K562 (cell line): Measurements from ENCODE around the gene FBXO22. TPM values are rescaled to one million over a fixed set of nuclear protein-coding genes. Genes with fewer than 3 reads are reported as not detected.
A peak's percentile ranks its signal among the peaks of the same experiment; 100 is the strongest.

ENCODE experiments used
- ATF4 ChIP-seq: fragments of 450-650 bp; formaldehyde crosslinking; IDR thresholded peaks from 2 replicates; pipeline ENCODE4 v1.4.0; 2022; ENCODE audit warnings: mild to moderate bottlenecking, moderate library complexity
- FOXO4 ChIP-seq: fragments of 450-650 bp; formaldehyde crosslinking; IDR thresholded peaks from 2 replicates; pipeline ENCODE4 v1.4.0; 2020; ENCODE audit warnings: mild to moderate bottlenecking, moderate library complexity
- KLF10 ChIP-seq: fragments of 250-450 bp; sonication (Bioruptor Pico); IDR thresholded peaks from 2 replicates; pipeline ENCODE4 v1.6.1; 2021; ENCODE audit warnings: matching md5 sums
- MAFF ChIP-seq: IDR thresholded peaks from 2 replicates; pipeline ENCODE4 v1.6.1; 2012; ENCODE audit warnings: low read length, improper control_type of control experiment
- NR2C1 ChIP-seq, 2 experiments: fragments of 450-650 bp; IDR thresholded peaks; 2 replicates each; pipeline ENCODE4 v1.6.1; 2017; ENCODE audit warnings: mild to moderate bottlenecking in 2 of 2, antibody characterized with exemption in 1 of 2, inconsistent platforms in 1 of 2, missing compliant biosample characterization in 1 of 2, missing genetic modification characterization in 1 of 2
- RFX5 ChIP-seq: IDR thresholded peaks from 2 replicates; pipeline ENCODE4 v1.6.1; 2011; ENCODE audit warnings: low read depth, mild to moderate bottlenecking, improper control_type of control experiment, low read length
- SP1 ChIP-seq: sonication (generic); formaldehyde crosslinking; IDR thresholded peaks from 2 replicates; pipeline ENCODE4 v1.8.1; 2022; ENCODE audit warnings: mild to moderate bottlenecking, missing genetic modification reagents
- TRIM24 ChIP-seq, 2 experiments: fragments of 450-650 bp; IDR thresholded peaks; 2 replicates each; pipeline ENCODE4 v1.6.1; 2016
- XRCC3 ChIP-seq: fragments of 450-650 bp; IDR thresholded peaks from 2 replicates; pipeline ENCODE4 v1.6.1; 2017; ENCODE audit warnings: mild to moderate bottlenecking, moderate library complexity
- ZC3H4 ChIP-seq: sonication (generic); formaldehyde crosslinking; IDR thresholded peaks from 2 replicates; pipeline ENCODE4 v1.9.0; 2021; ENCODE audit warnings: missing genetic modification reagents, borderline replicate concordance
- ZC3H8 ChIP-seq: fragments of 450-650 bp; IDR thresholded peaks from 2 replicates; pipeline ENCODE4 v1.6.1; 2017
- ZFP30 ChIP-seq: fragments of 250-450 bp; sonication (Bioruptor Pico); IDR thresholded peaks from 2 replicates; pipeline ENCODE4 v1.8.0; 2022; ENCODE audit warnings: moderate library complexity, mild to moderate bottlenecking, inconsistent platforms, borderline replicate concordance
- ZFPM2 ChIP-seq: fragments of 250-450 bp; sonication (Bioruptor Pico); IDR thresholded peaks from 2 replicates; pipeline ENCODE4 v1.5.1; 2022; ENCODE audit warnings: mild to moderate bottlenecking
- ZNF143 ChIP-seq: sonication (generic); formaldehyde crosslinking; IDR thresholded peaks from 2 replicates; pipeline ENCODE4 v1.9.0; 2022; ENCODE audit warnings: mild to moderate bottlenecking, missing genetic modification reagents
- ZNF24 ChIP-seq: fragments of 450-650 bp; IDR thresholded peaks from 2 replicates; pipeline ENCODE4 v1.6.1; 2016
- polyA plus RNA-seq, 8 experiments: library from polyadenylated mRNA; depleted of rRNA in 4 of 8; stranded (reverse) in 5 of 8; unstranded in 3 of 8; fragments of >200 nt; fragmentation: Nextera tagmentation in 2 of 8; fragmentation: Illumina TruSeq in 1 of 8; extraction: Ambion mirVana in 2 of 8; extraction: Trizol in 1 of 8; gene quantifications; 2 replicates each; pipeline versions ENCODE4 v1.2.1 to v1.2.3, GENCODE V29; 2011 to 2014; ENCODE audit warnings: inconsistent platforms in 1 of 8, missing spikeins in 1 of 8
- total RNA-seq, 7 experiments: library from RNA; depleted of rRNA in 6 of 7; stranded (reverse); fragments of >200 nt in 6 of 7; fragmentation: Illumina TruSeq in 2 of 7; extraction: Trizol in 2 of 7; gene quantifications; 2 replicates each; pipeline versions ENCODE4 v1.2.1 to v1.2.3, GENCODE V29; 2011 to 2021; ENCODE audit warnings: low replicate concordance in 1 of 7
- TF ChIP-seq, protein P1 (sequence below): sonication (generic); formaldehyde crosslinking; IDR thresholded peaks from 2 replicates; pipeline ENCODE4 v1.8.1; 2022; ENCODE audit warnings: missing genetic modification reagents
- TF ChIP-seq, protein P2 (sequence below): sonication (generic); formaldehyde crosslinking; IDR thresholded peaks from 2 replicates; pipeline ENCODE4 v1.8.1; 2023; ENCODE audit warnings: mild to moderate bottlenecking, missing genetic modification reagents
- TF ChIP-seq, protein P3 (sequence below), 3 experiments: fragments of 200-800 bp in 1 of 3; fragments of 250-450 bp in 1 of 3; fragments of 450-650 bp in 1 of 3; sonication (Bioruptor Pico) in 1 of 3; sonication (Bioruptor generic) in 1 of 3; formaldehyde crosslinking in 1 of 3; IDR thresholded peaks; 2 replicates each; pipeline versions ENCODE4 v1.6.1 to v1.8.0; 2016 to 2022; ENCODE audit warnings: mild to moderate bottlenecking in 2 of 3, missing genetic modification characterization in 2 of 3, missing compliant biosample characterization in 1 of 3, moderate library complexity in 1 of 3

FBXO22 gene
- total and polyA plus RNA-seq, 9 of the 15 experiments (the other 6 are each of a cell fraction or from before 2014, with no cell fraction given): 24.4 to 99.4 (median 66.5) TPM

- peak; percentile 85; the same call in 1 of the 2 replicates for TF ChIP-seq ZFPM2 (CRISPR knock-in tag)
- TF ChIP-seq SP1 (CRISPR knock-in tag): peak; percentile 95
- TF ChIP-seq, protein P1, sequence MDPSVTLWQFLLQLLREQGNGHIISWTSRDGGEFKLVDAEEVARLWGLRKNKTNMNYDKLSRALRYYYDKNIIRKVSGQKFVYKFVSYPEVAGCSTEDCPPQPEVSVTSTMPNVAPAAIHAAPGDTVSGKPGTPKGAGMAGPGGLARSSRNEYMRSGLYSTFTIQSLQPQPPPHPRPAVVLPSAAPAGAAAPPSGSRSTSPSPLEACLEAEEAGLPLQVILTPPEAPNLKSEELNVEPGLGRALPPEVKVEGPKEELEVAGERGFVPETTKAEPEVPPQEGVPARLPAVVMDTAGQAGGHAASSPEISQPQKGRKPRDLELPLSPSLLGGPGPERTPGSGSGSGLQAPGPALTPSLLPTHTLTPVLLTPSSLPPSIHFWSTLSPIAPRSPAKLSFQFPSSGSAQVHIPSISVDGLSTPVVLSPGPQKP (CRISPR knock-in tag): 0 out of 2 replicates have a peak, but pooled peaks have one; percentile 63
- no peak for TF ChIP-seq KLF10 (CRISPR knock-in tag)
- TF ChIP-seq ZC3H4 (CRISPR knock-in tag): no peak
- no peak; the same call in 1 of the 2 replicates for TF ChIP-seq ZNF143 (CRISPR knock-in tag)
- TF ChIP-seq TRIM24 (IDR thresholded peaks at IDR 0.05): peak in 1 of 2 experiments; percentile 98; a peak in 2 of 4 replicates
- no peak for TF ChIP-seq NR2C1 (IDR thresholded peaks at IDR 0.05)
- peak; percentile 56; the same call in 1 of the 2 replicates for TF ChIP-seq NR2C1 (tag; IDR thresholded peaks at IDR 0.05)
- no peak for TF ChIP-seq FOXO4 (CRISPR knock-in tag)
- no peak for TF ChIP-seq MAFF
- TF ChIP-seq ATF4 (CRISPR knock-in tag): peak; percentile 47; the same call in 1 of the 2 replicates
- TF ChIP-seq, protein P2, sequence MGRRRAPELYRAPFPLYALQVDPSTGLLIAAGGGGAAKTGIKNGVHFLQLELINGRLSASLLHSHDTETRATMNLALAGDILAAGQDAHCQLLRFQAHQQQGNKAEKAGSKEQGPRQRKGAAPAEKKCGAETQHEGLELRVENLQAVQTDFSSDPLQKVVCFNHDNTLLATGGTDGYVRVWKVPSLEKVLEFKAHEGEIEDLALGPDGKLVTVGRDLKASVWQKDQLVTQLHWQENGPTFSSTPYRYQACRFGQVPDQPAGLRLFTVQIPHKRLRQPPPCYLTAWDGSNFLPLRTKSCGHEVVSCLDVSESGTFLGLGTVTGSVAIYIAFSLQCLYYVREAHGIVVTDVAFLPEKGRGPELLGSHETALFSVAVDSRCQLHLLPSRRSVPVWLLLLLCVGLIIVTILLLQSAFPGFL: no peak
- TF ChIP-seq XRCC3: no peak
- no peak for TF ChIP-seq ZFP30 (CRISPR knock-in tag)
- TF ChIP-seq RFX5: no peak
- TF ChIP-seq, protein P3, sequence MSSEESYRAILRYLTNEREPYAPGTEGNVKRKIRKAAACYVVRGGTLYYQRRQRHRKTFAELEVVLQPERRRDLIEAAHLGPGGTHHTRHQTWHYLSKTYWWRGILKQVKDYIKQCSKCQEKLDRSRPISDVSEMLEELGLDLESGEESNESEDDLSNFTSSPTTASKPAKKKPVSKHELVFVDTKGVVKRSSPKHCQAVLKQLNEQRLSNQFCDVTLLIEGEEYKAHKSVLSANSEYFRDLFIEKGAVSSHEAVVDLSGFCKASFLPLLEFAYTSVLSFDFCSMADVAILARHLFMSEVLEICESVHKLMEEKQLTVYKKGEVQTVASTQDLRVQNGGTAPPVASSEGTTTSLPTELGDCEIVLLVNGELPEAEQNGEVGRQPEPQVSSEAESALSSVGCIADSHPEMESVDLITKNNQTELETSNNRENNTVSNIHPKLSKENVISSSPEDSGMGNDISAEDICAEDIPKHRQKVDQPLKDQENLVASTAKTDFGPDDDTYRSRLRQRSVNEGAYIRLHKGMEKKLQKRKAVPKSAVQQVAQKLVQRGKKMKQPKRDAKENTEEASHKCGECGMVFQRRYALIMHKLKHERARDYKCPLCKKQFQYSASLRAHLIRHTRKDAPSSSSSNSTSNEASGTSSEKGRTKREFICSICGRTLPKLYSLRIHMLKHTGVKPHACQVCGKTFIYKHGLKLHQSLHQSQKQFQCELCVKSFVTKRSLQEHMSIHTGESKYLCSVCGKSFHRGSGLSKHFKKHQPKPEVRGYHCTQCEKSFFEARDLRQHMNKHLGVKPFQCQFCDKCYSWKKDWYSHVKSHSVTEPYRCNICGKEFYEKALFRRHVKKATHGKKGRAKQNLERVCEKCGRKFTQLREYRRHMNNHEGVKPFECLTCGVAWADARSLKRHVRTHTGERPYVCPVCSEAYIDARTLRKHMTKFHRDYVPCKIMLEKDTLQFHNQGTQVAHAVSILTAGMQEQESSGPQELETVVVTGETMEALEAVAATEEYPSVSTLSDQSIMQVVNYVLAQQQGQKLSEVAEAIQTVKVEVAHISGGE (CRISPR knock-in tag; IDR thresholded peaks at IDR 0.05): peak; percentile 94 to 99 (median 98)
- TF ChIP-seq ZC3H8: no peak
- TF ChIP-seq ZNF24: 0 out of 2 replicates have a peak, but pooled peaks have one; percentile 20
Measured at GRCh38 chr15:75903331-75904239, at the start of gene FBXO22 (continued).
